ENCODE measurements around the gene NCAM1. TPM values are rescaled to one million over a fixed set of nuclear protein-coding genes. Genes with fewer than 3 reads are reported as not detected.

The NCAM1 gene
- total and polyA plus RNA-seq, 2 experiments from 2014 or later: 0.76 to 1.6 TPM

DNA sequence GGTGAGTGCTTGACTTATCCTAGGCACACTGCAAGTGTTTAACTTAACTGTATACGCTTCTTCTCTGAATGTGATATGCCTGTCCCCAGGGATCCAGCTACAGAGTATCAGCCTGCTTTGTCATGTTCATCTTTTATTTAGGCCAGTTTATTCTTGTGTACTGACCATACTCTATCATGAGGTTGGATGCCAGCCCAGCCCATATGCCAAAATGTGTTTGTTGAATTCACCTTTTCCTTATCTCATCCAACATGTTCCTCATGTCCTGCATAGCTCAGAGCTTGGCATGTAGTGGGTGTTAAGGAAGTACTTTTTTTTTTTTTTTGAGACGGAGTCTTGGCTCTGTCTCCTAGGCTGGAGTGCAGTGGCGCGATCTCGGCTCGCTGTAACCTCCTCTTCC lies 116.2 kb downstream of the NCAM1 start (continued):
- TF ChIP-seq ZNF462 (CRISPR knock-in tag; IDR thresholded peaks at IDR 0.05): no peak
- TF ChIP-seq POLR2AphosphoS5 (IDR thresholded peaks at IDR 0.05; ENCODE audit: low read depth): no peak
- TF ChIP-seq ZNF114 (CRISPR knock-in tag; IDR thresholded peaks at IDR 0.05): no peak
- no peak for TF ChIP-seq JUNB (IDR thresholded peaks at IDR 0.05; ENCODE audit: unreplicated experiment)
- TF ChIP-seq CTCF (conservative IDR thresholded peaks at IDR 0.05; ENCODE audit: low read depth in 2 of 2): no peak
- TF ChIP-seq NANOG (IDR thresholded peaks at IDR 0.05; ENCODE audit: borderline replicate concordance): no peak

- Mint-ChIP-seq H3K4me1 (peaks cover 21% of the 10 kb centered on the region; the same call in 2 of the 3 replicates), H3K27me3 (ENCODE audit: insufficient read depth, low read depth, poor library complexity) (no peaks in the 10 kb centered on the region), H3K4me3 (no peak overlapping the region), H3K27ac (no peak overlapping the region), H3K9me3 (no peaks in the 10 kb centered on the region), H3K36me3 (ENCODE audit: low read depth) (no peaks in the 10 kb centered on the region)
- no peaks in the 10 kb centered on the region for H3K36me3 ChIP-seq (ENCODE audit: insufficient read depth)
- no peak overlapping the region for H3K4me3 ChIP-seq
- H2AFZ ChIP-seq: no peak overlapping the region
- peaks cover 28% of the 10 kb centered on the region for H3K27me3 ChIP-seq (ENCODE audit: insufficient read depth)
- no peak for ATAC-seq
- H3K9me2 ChIP-seq (ENCODE audit: insufficient read depth): no peaks in the 10 kb centered on the region
- H3F3A ChIP-seq (replicated peaks; ENCODE audit: low read depth): no peaks in the 10 kb centered on the region
- H4K20me1 ChIP-seq (replicated peaks; ENCODE audit: insufficient read depth): no peaks in the 10 kb centered on the region
- DNase-seq (ENCODE audit: low spot score): no peak
- no peak overlapping the region for H3K27ac ChIP-seq (ENCODE audit: low read depth)
- no peak overlapping the region for H3K4me2 ChIP-seq
- no peaks in the 10 kb centered on the region for H3K79me2 ChIP-seq (replicated peaks; ENCODE audit: insufficient read depth)
- H3K4me1 ChIP-seq (ENCODE audit: insufficient read depth): peaks cover 7% of the 10 kb centered on the region
- TF ChIP-seq ZNF114 (CRISPR knock-in tag; IDR thresholded peaks at IDR 0.05) (no peak), ETS1 (IDR thresholded peaks at IDR 0.05) (no peak), JUNB (IDR thresholded peaks at IDR 0.05; ENCODE audit: unreplicated experiment) (no peak), CREB1 (CRISPR knock-in tag; IDR thresholded peaks at IDR 0.05; ENCODE audit: low read depth) (no peak), NANOG (IDR thresholded peaks at IDR 0.05; ENCODE audit: borderline replicate concordance) (no peak), EZH2 (IDR thresholded peaks at IDR 0.05; ENCODE audit: low read depth, unreplicated experiment) (no peak)
Observed at GRCh38 chr11:113082341-113082955, 121.2 kb downstream of the NCAM1 start.
